ENCODE measurements around the gene TRIM31. TPM values are rescaled to one million over a fixed set of nuclear protein-coding genes. Genes with fewer than 3 reads are reported as not detected.
A peak's percentile ranks its signal among the peaks of the same experiment; 100 is the strongest.
"Not testable (repeated sequence)": the region's sequence is repeated elsewhere in the genome, so short reads cannot be mapped to it uniquely, and the experiment has no call there.

TRIM31 gene
- total RNA-seq, 1 donor from 2014 or later, result not detected

GRCh38 chr6:30149234-30149633 lies 36.3 kb upstream of the TRIM31 start:
- DNase-seq (ENCODE audit: low read depth), result no peak

GRCh38 chr6:30147096-30147495 lies 34.2 kb upstream of the TRIM31 start:
- no peak for DNase-seq (ENCODE audit: low read depth)

GRCh38 chr6:30145818-30146217 lies 32.9 kb upstream of the TRIM31 start:
- no peak for DNase-seq (ENCODE audit: low read depth)

GRCh38 chr6:30144811-30145210 lies 31.9 kb upstream of the TRIM31 start:
- DNase-seq (ENCODE audit: low read depth), result no peak

- DNase-seq (ENCODE audit: low read depth), result no peak
Observed at GRCh38 chr6:30143780-30144179, 30.9 kb upstream of the TRIM31 start.

- no peak for DNase-seq (ENCODE audit: low read depth)
Observed at GRCh38 chr6:30142665-30143064, 29.8 kb upstream of the TRIM31 start.

GRCh38 chr6:30140240-30140639 lies 27.4 kb upstream of the TRIM31 start:
- not testable (repeated sequence) for DNase-seq (ENCODE audit: low read depth)

GRCh38 chr6:30136570-30137286 lies 23.8 kb upstream of the TRIM31 start:
- DNase-seq (ENCODE audit: low read depth), result no peak

- DNase-seq (ENCODE audit: low read depth), result no peak
Observed at GRCh38 chr6:30135757-30136156, 22.9 kb upstream of the TRIM31 start, which contains the start of gene TRIM40. Gene TRIM40 (plus strand): TSS chr6:30136140. CDS start chr6:30137037, 897 bp downstream.

GRCh38 chr6:30135147-30135546 lies 22.3 kb upstream of the TRIM31 start:
- no peak for DNase-seq (ENCODE audit: low read depth)

- no peak for DNase-seq (ENCODE audit: low read depth)
Observed at GRCh38 chr6:30131947-30132497, 19.1 kb upstream of the TRIM31 start.

- DNase-seq (ENCODE audit: low read depth), result peak; percentile 83
Observed at GRCh38 chr6:30130887-30131862, 18.3 kb upstream of the TRIM31 start.

- DNase-seq (ENCODE audit: low read depth), result no peak
Observed at GRCh38 chr6:30130179-30130679, 17.3 kb upstream of the TRIM31 start.

- DNase-seq (ENCODE audit: low read depth), result no peak
Observed at GRCh38 chr6:30129265-30130178, 16.6 kb upstream of the TRIM31 start.

- no peak for DNase-seq (ENCODE audit: low read depth)
Observed at GRCh38 chr6:30127238-30128093, 14.6 kb upstream of the TRIM31 start.

GRCh38 chr6:30122515-30122914 lies 9.6 kb upstream of the TRIM31 start:
- DNase-seq (ENCODE audit: low read depth), result no peak

- no peak for DNase-seq (ENCODE audit: low read depth)
Observed at GRCh38 chr6:30121446-30122366, 8.8 kb upstream of the TRIM31 start.

GRCh38 chr6:30118691-30119090 lies 5.8 kb upstream of the TRIM31 start:
- not testable (repeated sequence) for DNase-seq (ENCODE audit: low read depth)

Measured in myocyte (in vitro differentiated cells).